PC-9 (cell line): ENCODE results near the gene NELL2.

Experiments used
- CTCF ChIP-seq: fragments of 200-600 bp; sonication (generic); conservative IDR thresholded peaks from 2 replicates; pipeline ENCODE4 v1.6.1; 2017; ENCODE audit warnings: mixed run types, antibody characterized with exemption, mild to moderate bottlenecking, moderate library complexity
- EZH2 ChIP-seq: fragments of 200-600 bp; sonication (generic); IDR thresholded peaks from 2 replicates; pipeline ENCODE4 v1.8.0; 2017; ENCODE audit warnings: antibody characterized with exemption, low read depth

GRCh38 chr12:44859998-44860689 is 16.0 kb downstream of the NELL2 start:
- TF ChIP-seq CTCF, result no peak
- no peak for TF ChIP-seq EZH2
